Panc1 (cell line): ENCODE measurements around the gene PCSK5. TPM values are rescaled to one million over a fixed set of nuclear protein-coding genes. Genes with fewer than 3 reads are reported as not detected.

ENCODE experiments used
- ATAC-seq: fragments of 200-7000 bp; cut with Tn5 transposase; 2 replicates; pipeline ENCODE4 v1.9.1; 2020; ENCODE audit warnings: mild to moderate bottlenecking, moderate library complexity
- BruUV-seq: library from RNA; stranded (reverse); fragments of 400-500 nt; replicated peaks from 2 replicates; lab custom pipeline; 2021; lab: Mats Ljungman, UMichigan
- CTCF ChIA-PET: fragments of 300-600 bp; sonication (Branson Sonifier 250); formaldehyde crosslinking; loops from one replicate; lab custom pipeline; 2022; ENCODE audit warnings: antibody characterized with exemption; lab: Charles Lee
- POLR2A ChIA-PET: fragments of 300-600 bp; sonication (Branson Sonifier 250); formaldehyde crosslinking; loops from one replicate; lab custom pipeline; 2022; ENCODE audit warnings: antibody characterized with exemption; lab: Charles Lee
- DNase-seq: peaks from one replicate; pipeline ENCODE4 v3.0.0-alpha.2; 2010; ENCODE audit warnings: low read depth, low spot score
- H3K27ac ChIP-seq: 2 replicates; pipeline ENCODE4 v1.5.1; 2011; ENCODE audit warnings: mild to moderate bottlenecking, low read length, inconsistent platforms
- H3K27me3 ChIP-seq: fragments of 200-500 bp; sonication (Bioruptor generic); 2 replicates; pipeline ENCODE4 v1.6.0; 2014; ENCODE audit warnings: low read length, inconsistent platforms; ENCODE audit not compliant: control insufficient read depth, insufficient read depth
- H3K36me3 ChIP-seq: fragments of 200-500 bp; sonication (Bioruptor generic); 2 replicates; pipeline ENCODE4 v1.5.1; 2014; ENCODE audit warnings: inconsistent platforms, mild to moderate bottlenecking, low read length, moderate library complexity; ENCODE audit not compliant: control insufficient read depth, insufficient read depth
- H3K4me1 ChIP-seq: 2 replicates; pipeline ENCODE4 v1.5.1; 2011; ENCODE audit warnings: inconsistent platforms, mild to moderate bottlenecking, low read length, moderate library complexity; ENCODE audit not compliant: control insufficient read depth, insufficient read depth
- H3K4me3 ChIP-seq, 2 experiments: 2 replicates each; pipeline ENCODE4 v1.5.1; 2011 to 2012; ENCODE audit warnings: low read depth in 2 of 2, low read length in 2 of 2, mild to moderate bottlenecking in 2 of 2, inconsistent platforms in 1 of 2, moderate library complexity in 1 of 2
- H3K9me3 ChIP-seq: fragments of 200-500 bp; sonication (Bioruptor generic); 2 replicates; pipeline ENCODE4 v1.5.1; 2014; ENCODE audit warnings: low read depth, mild to moderate bottlenecking, inconsistent platforms, low read length, moderate library complexity; ENCODE audit not compliant: control insufficient read depth, insufficient read depth
- POLR2AphosphoS5 ChIP-seq: IDR thresholded peaks from 2 replicates; pipeline ENCODE4 v1.6.1; 2012; ENCODE audit warnings: mild to moderate bottlenecking, low read depth, low read length, moderate library complexity
- SIN3A ChIP-seq: IDR thresholded peaks from 2 replicates; pipeline ENCODE4 v1.6.1; 2012; ENCODE audit warnings: low read depth, mild to moderate bottlenecking, low read length, moderate library complexity, borderline replicate concordance; ENCODE audit not compliant: insufficient read depth
- TCF7L2 ChIP-seq: IDR thresholded peaks from 2 replicates; pipeline ENCODE4 v1.6.1; 2011; ENCODE audit warnings: mild to moderate bottlenecking, low read depth, low read length, inconsistent platforms
- in situ Hi-C: cut with HindIII; loops from 2 replicates; pipeline ENCODE4 v1.10.0; 2016; ENCODE audit warnings: low sequenced_read_pairs, low pct_unique_long_range_greater_than_20kb
- intact Hi-C: fragments of 100-400 bp; cut with micrococcal nuclease; formaldehyde crosslinking; loops from one replicate; pipeline ENCODE4 v1.10.0; 2022; ENCODE audit not compliant: unreplicated experiment
- total RNA-seq: library from RNA; stranded (reverse); gene quantifications from one replicate; pipeline ENCODE4 v1.2.1, GENCODE V29; 2021; ENCODE audit not compliant: unreplicated experiment
- TF ChIP-seq, protein P1 (sequence below): fragments of 450-650 bp; IDR thresholded peaks from 2 replicates; pipeline ENCODE4 v1.5.1; 2017; ENCODE audit warnings: mild to moderate bottlenecking
- TF ChIP-seq, protein P2 (sequence below), 2 experiments: IDR thresholded peaks; 2 replicates each; pipeline ENCODE4 v1.6.1; 2011 to 2012; ENCODE audit warnings: low read depth in 2 of 2, control low read depth in 1 of 2, low read length in 1 of 2, mild to moderate bottlenecking in 1 of 2, moderate library complexity in 1 of 2; ENCODE audit not compliant: insufficient read depth in 1 of 2

Gene PCSK5
- total RNA-seq, 1 experiment from 2014 or later: 0.21 TPM

DNA sequence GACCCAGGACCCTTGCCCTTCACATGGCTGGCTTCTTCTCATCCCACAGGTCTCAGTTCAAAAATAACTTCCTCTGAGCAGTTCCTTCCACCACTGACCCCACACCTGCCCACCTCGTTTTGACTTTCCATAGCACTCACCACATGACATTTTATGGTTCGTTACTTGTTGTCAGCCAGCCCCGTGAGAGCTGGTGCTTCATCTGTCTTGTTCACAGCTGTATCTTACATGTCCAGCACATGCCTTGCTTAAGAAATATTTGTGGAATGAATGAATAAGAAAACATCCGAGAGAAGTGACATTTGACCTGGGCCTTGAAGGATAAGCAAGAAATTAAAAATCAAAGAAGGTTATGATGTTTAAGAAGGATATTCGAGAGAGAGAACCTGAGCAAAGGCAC is 309.8 kb downstream of the PCSK5 start:
- Histone ChIP-seq H3K27me3 (no peaks in the 10 kb centered on the region), H3K4me3 (no peak overlapping the region), H3K36me3 (no peaks in the 10 kb centered on the region), H3K4me1 (no peaks in the 10 kb centered on the region), H3K27ac (no peak overlapping the region), H3K9me3 (no peaks in the 10 kb centered on the region)
- ATAC-seq (no peak), DNase-seq (no peak)
- intact Hi-C loops (no loop called here), in situ Hi-C loops (no loop called here)
- ChIA-PET POLR2A (no interaction called here), CTCF (no interaction called here)
- no peak for TF ChIP-seq SIN3A
- no peak for TF ChIP-seq POLR2AphosphoS5
- TF ChIP-seq, protein P1, sequence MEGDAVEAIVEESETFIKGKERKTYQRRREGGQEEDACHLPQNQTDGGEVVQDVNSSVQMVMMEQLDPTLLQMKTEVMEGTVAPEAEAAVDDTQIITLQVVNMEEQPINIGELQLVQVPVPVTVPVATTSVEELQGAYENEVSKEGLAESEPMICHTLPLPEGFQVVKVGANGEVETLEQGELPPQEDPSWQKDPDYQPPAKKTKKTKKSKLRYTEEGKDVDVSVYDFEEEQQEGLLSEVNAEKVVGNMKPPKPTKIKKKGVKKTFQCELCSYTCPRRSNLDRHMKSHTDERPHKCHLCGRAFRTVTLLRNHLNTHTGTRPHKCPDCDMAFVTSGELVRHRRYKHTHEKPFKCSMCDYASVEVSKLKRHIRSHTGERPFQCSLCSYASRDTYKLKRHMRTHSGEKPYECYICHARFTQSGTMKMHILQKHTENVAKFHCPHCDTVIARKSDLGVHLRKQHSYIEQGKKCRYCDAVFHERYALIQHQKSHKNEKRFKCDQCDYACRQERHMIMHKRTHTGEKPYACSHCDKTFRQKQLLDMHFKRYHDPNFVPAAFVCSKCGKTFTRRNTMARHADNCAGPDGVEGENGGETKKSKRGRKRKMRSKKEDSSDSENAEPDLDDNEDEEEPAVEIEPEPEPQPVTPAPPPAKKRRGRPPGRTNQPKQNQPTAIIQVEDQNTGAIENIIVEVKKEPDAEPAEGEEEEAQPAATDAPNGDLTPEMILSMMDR: no peak
- TF ChIP-seq TCF7L2: no peak
- TF ChIP-seq, protein P2, sequence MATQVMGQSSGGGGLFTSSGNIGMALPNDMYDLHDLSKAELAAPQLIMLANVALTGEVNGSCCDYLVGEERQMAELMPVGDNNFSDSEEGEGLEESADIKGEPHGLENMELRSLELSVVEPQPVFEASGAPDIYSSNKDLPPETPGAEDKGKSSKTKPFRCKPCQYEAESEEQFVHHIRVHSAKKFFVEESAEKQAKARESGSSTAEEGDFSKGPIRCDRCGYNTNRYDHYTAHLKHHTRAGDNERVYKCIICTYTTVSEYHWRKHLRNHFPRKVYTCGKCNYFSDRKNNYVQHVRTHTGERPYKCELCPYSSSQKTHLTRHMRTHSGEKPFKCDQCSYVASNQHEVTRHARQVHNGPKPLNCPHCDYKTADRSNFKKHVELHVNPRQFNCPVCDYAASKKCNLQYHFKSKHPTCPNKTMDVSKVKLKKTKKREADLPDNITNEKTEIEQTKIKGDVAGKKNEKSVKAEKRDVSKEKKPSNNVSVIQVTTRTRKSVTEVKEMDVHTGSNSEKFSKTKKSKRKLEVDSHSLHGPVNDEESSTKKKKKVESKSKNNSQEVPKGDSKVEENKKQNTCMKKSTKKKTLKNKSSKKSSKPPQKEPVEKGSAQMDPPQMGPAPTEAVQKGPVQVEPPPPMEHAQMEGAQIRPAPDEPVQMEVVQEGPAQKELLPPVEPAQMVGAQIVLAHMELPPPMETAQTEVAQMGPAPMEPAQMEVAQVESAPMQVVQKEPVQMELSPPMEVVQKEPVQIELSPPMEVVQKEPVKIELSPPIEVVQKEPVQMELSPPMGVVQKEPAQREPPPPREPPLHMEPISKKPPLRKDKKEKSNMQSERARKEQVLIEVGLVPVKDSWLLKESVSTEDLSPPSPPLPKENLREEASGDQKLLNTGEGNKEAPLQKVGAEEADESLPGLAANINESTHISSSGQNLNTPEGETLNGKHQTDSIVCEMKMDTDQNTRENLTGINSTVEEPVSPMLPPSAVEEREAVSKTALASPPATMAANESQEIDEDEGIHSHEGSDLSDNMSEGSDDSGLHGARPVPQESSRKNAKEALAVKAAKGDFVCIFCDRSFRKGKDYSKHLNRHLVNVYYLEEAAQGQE (IDR thresholded peaks at IDR 0.05; ENCODE audit: insufficient read depth in 1 of 2, low read depth in 2 of 2, low read length in 1 of 2): no peak
- no TSS peak for BruUV-seq

DNA sequence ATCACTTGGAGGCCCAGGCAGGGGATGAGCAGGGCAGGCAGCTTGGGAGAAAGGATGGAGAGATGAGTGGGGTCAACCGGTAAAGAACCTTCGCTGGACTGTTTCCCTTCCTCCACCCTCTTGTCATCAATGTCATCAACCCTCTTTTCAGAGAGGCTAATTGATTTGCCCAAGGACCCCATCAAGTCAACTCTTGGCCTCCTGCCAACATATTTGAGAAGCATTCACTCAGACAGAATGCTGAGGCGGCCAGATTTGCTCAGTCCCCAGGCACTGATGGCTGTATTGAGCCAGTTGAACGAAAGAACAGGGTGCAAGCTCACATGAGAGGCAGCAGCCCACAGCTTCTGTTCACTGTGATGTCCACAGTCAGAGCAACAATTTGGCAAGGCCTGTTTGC is 310.3 kb downstream of the PCSK5 start:
- in situ Hi-C loops (no loop called here), intact Hi-C loops (no loop called here)
- no TSS peak for BruUV-seq
- TF ChIP-seq TCF7L2: no peak
- TF ChIP-seq, protein P1: no peak
- no peak for TF ChIP-seq SIN3A
- no peak for TF ChIP-seq POLR2AphosphoS5
- TF ChIP-seq, protein P2 (IDR thresholded peaks at IDR 0.05; ENCODE audit: insufficient read depth in 1 of 2, low read depth in 2 of 2, low read length in 1 of 2): no peak
- CTCF ChIA-PET: no interaction called here
- DNase-seq (no peak), ATAC-seq (no peak)
- H3K27ac ChIP-seq: no peak overlapping the region
- POLR2A ChIA-PET: no interaction called here
- no peak overlapping the region for H3K4me3 ChIP-seq
- H3K4me1 ChIP-seq: no peaks in the 10 kb centered on the region
- no peaks in the 10 kb centered on the region for H3K9me3 ChIP-seq
- no peaks in the 10 kb centered on the region for H3K36me3 ChIP-seq
- no peaks in the 10 kb centered on the region for H3K27me3 ChIP-seq
